K562 (cell line): ENCODE data around the gene FIGNL1. TPM values are rescaled to one million over a fixed set of nuclear protein-coding genes. Genes with fewer than 3 reads are reported as not detected.

Experiments
- ATAC-seq: fragments of 200-7000 bp; cut with Tn5 transposase; 3 replicates; pipeline ENCODE4 v1.9.1; 2020; ENCODE audit warnings: moderate library complexity
- BruUV-seq: library from RNA; stranded (reverse); fragments of 400-500 nt; replicated peaks from 2 replicates; lab custom pipeline; 2021; lab: Mats Ljungman, UMichigan
- CTCF ChIA-PET: fragments of 300-600 bp; formaldehyde crosslinking; extraction: SDS; loops from one replicate; lab custom pipeline; 2021; ENCODE audit warnings: low intra/inter-chr PET ratio; lab: Yijun Ruan, JAX
- POLR2A ChIA-PET: fragments of 300-600, 350-650 bp; sonication (Branson Sonifier 250); formaldehyde crosslinking; extraction: SDS; loops from one replicate; lab custom pipeline; 2021; ENCODE audit warnings: antibody characterized with exemption, inconsistent platforms; lab: Yijun Ruan, JAX
- DNase-seq, 4 experiments: peaks; one replicate each; pipeline versions ENCODE4 v3.0.0 to v3.0.0-alpha.2; 2011 to 2018; ENCODE audit warnings: low spot score in 3 of 4, mixed read lengths in 3 of 4; ENCODE audit errors: extremely low read depth in 1 of 4
- FAIRE-seq: peaks from 2 replicates; lab custom pipeline; 2011; peaks lifted over from hg19 to GRCh38; lab: Jason Lieb, UNC
- H2AFZ ChIP-seq: 2 replicates; pipeline ENCODE4 v1.6.0; 2011; ENCODE audit warnings: low read depth, low read length, control low read depth, inconsistent platforms
- H3K27ac ChIP-seq: fragments of 200-600 bp; 3 replicates; pipeline ENCODE4 v1.8.0; 2011; ENCODE audit warnings: low read depth, mild to moderate bottlenecking, control low read depth, inconsistent platforms, low read length, moderate library complexity, mixed read lengths; ENCODE audit errors: extremely low read depth
- H3K27me3 ChIP-seq, 2 experiments: fragments of 300-600 bp in 1 of 2; 2 replicates in 1 of 2; 3 replicates in 1 of 2; pipeline versions ENCODE4 v1.6.0 to v1.8.0; 2011; ENCODE audit warnings: inconsistent platforms in 2 of 2, low read length in 2 of 2, mild to moderate bottlenecking in 1 of 2, mixed read lengths in 1 of 2, moderate library complexity in 1 of 2; ENCODE audit not compliant: control insufficient read depth in 2 of 2, insufficient read depth in 2 of 2
- H3K36me3 ChIP-seq: fragments of 300-600 bp; 3 replicates; pipeline ENCODE4 v1.8.0; 2011; ENCODE audit warnings: mild to moderate bottlenecking, low read length, inconsistent platforms; ENCODE audit not compliant: control insufficient read depth, insufficient read depth
- H3K4me1 ChIP-seq, 2 experiments: fragments of 200-600 bp in 1 of 2; replicated peaks in 1 of 2; 2 replicates in 1 of 2; 3 replicates in 1 of 2; pipeline versions ENCODE4 v1.5.1 to v1.8.0; 2011; ENCODE audit warnings: inconsistent platforms in 2 of 2, low read length in 2 of 2, mild to moderate bottlenecking in 1 of 2, mixed read lengths in 1 of 2, moderate library complexity in 1 of 2; ENCODE audit not compliant: control insufficient read depth in 2 of 2, insufficient read depth in 2 of 2
- H3K4me2 ChIP-seq: 2 replicates; pipeline ENCODE4 v1.6.1; 2011; ENCODE audit warnings: low read length, control low read depth, inconsistent platforms, mixed read lengths; ENCODE audit not compliant: insufficient read depth
- H3K4me3 ChIP-seq: fragments of 200-600 bp; sonication (generic), shearing (Covaris generic); 2 replicates; pipeline ENCODE4 v1.5.1; 2016; ENCODE audit warnings: control low read depth, inconsistent platforms
- H3K79me2 ChIP-seq: fragments of 200-600 bp; 3 replicates; pipeline ENCODE4 v1.8.0; 2011; ENCODE audit warnings: low read length, inconsistent platforms; ENCODE audit not compliant: control insufficient read depth, insufficient read depth
- H3K9ac ChIP-seq, 2 experiments: 2 replicates each; pipeline versions ENCODE4 v1.6.0 to v1.6.1; 2011; ENCODE audit warnings: low read depth in 2 of 2, low read length in 2 of 2, control low read depth in 1 of 2, inconsistent platforms in 1 of 2, mild to moderate bottlenecking in 1 of 2, mixed read lengths in 1 of 2; ENCODE audit not compliant: insufficient read depth in 1 of 2
- H3K9me1 ChIP-seq: one replicate; pipeline ENCODE4 v1.6.0; 2011; ENCODE audit warnings: inconsistent platforms, mild to moderate bottlenecking, low read length, moderate library complexity; ENCODE audit not compliant: control insufficient read depth, insufficient read depth
- H3K9me3 ChIP-seq: replicated peaks from 2 replicates; pipeline ENCODE4 v1.5.1; 2011; ENCODE audit warnings: low read depth, low read length, inconsistent platforms; ENCODE audit not compliant: control insufficient read depth, insufficient read depth
- H4K20me1 ChIP-seq: replicated peaks from 2 replicates; pipeline ENCODE4 v1.6.1; 2011; ENCODE audit warnings: low read length, inconsistent platforms, mixed read lengths; ENCODE audit not compliant: control insufficient read depth, insufficient read depth
- CHD1 ChIP-seq: fragments of 200-600 bp; sonication (generic); IDR thresholded peaks from one replicate; pipeline ENCODE4 v1.6.1; 2012; ENCODE audit warnings: mild to moderate bottlenecking, moderate library complexity, low read length, inconsistent platforms
- CREB1 ChIP-seq, 2 experiments: sonication (generic) in 1 of 2; formaldehyde crosslinking in 1 of 2; IDR thresholded peaks; 2 replicates each; pipeline versions ENCODE4 v1.6.1 to v1.8.0; 2012 to 2022; ENCODE audit warnings: inconsistent platforms in 1 of 2, mild to moderate bottlenecking in 1 of 2, missing genetic modification reagents in 1 of 2, moderate library complexity in 1 of 2
- CREM ChIP-seq: IDR thresholded peaks from 2 replicates; pipeline ENCODE4 v1.6.1; 2014; ENCODE audit warnings: antibody characterized with exemption, low read depth
- ETV1 ChIP-seq: fragments of 450-650 bp; conservative IDR thresholded peaks from 2 replicates; pipeline ENCODE4 v1.6.1; 2016; ENCODE audit warnings: missing genetic modification characterization, control low read depth, low read depth, missing compliant biosample characterization
- FOSL1 ChIP-seq: fragments of 200-800 bp; sonication (Bioruptor generic); conservative IDR thresholded peaks from 2 replicates; pipeline ENCODE4 v1.6.1; 2016; ENCODE audit warnings: missing genetic modification characterization, missing compliant biosample characterization
- HNRNPH1 ChIP-seq: fragments of 200-400 bp; formaldehyde crosslinking; optimal IDR thresholded peaks from 2 replicates; pipeline ENCODE3; 2017; ENCODE audit warnings: low read depth, mild to moderate bottlenecking, low read length, moderate library complexity
- NFXL1 ChIP-seq: fragments of 450-650 bp; formaldehyde crosslinking; IDR thresholded peaks from 2 replicates; pipeline ENCODE4 v1.4.0; 2021; ENCODE audit warnings: mild to moderate bottlenecking
- SIRT6 ChIP-seq: IDR thresholded peaks from one replicate; pipeline ENCODE4 v1.6.1; 2012; ENCODE audit warnings: low read depth, mild to moderate bottlenecking, control low read depth, inconsistent platforms, low read length, moderate library complexity
- TAF7 ChIP-seq: fragments of 450-650 bp; IDR thresholded peaks from 2 replicates; pipeline ENCODE4 v1.6.1; 2016; ENCODE audit warnings: missing genetic modification characterization, missing compliant biosample characterization
- TCFL5 ChIP-seq: fragments of 250-450 bp; sonication (Bioruptor Pico); conservative IDR thresholded peaks from 2 replicates; pipeline ENCODE4 v1.6.1; 2021; ENCODE audit warnings: mild to moderate bottlenecking, moderate library complexity, matching md5 sums
- YBX1 ChIP-seq: fragments of 450-650 bp; IDR thresholded peaks from 2 replicates; pipeline ENCODE4 v1.7.1; 2016; ENCODE audit warnings: mild to moderate bottlenecking
- ZBED1 ChIP-seq: IDR thresholded peaks from 2 replicates; pipeline ENCODE4 v1.6.1; 2014
- ZKSCAN8 ChIP-seq: fragments of 200-800 bp; sonication (Bioruptor generic); IDR thresholded peaks from 2 replicates; pipeline ENCODE4 v1.6.1; 2016; ENCODE audit warnings: missing genetic modification characterization, missing compliant biosample characterization
- WGBS: fragments of 100-300 bp; shearing (Covaris generic); methylation state at CpG from one replicate; pipeline ENCODE4 v1.1.6; 2016; ENCODE audit warnings: low coverage, mixed read lengths; ENCODE audit not compliant: insufficient coverage; ENCODE audit errors: missing lambda C conversion rate; 5-methylcytosine and 5-hydroxymethylcytosine counted together
- in situ Hi-C: fragments of 300-500 bp; cut with MboI; formaldehyde crosslinking; loops from 4 replicates; pipeline ENCODE4 v1.15.0; 2018; ENCODE audit warnings: inconsistent platforms, mixed read lengths
- intact Hi-C: fragments of 100-400 bp; cut with micrococcal nuclease; formaldehyde crosslinking; loops from 2 replicates; pipeline ENCODE4 v1.14.2; 2022
- polyA plus RNA-seq, 8 experiments: library from polyadenylated mRNA; depleted of rRNA in 4 of 8; stranded (reverse) in 5 of 8; unstranded in 3 of 8; fragments of >200 nt; fragmentation: Nextera tagmentation in 2 of 8; fragmentation: Illumina TruSeq in 1 of 8; extraction: Ambion mirVana in 2 of 8; extraction: Trizol in 1 of 8; gene quantifications; 2 replicates each; pipeline versions ENCODE4 v1.2.1 to v1.2.3, GENCODE V29; 2011 to 2014; ENCODE audit warnings: inconsistent platforms in 1 of 8, missing spikeins in 1 of 8
- total RNA-seq, 7 experiments: library from RNA; depleted of rRNA in 6 of 7; stranded (reverse); fragments of >200 nt in 6 of 7; fragmentation: Illumina TruSeq in 2 of 7; extraction: Trizol in 2 of 7; gene quantifications; 2 replicates each; pipeline versions ENCODE4 v1.2.1 to v1.2.3, GENCODE V29; 2011 to 2021; ENCODE audit warnings: low replicate concordance in 1 of 7
- TF ChIP-seq, protein P1 (sequence below): fragments of 450-650 bp; formaldehyde crosslinking; conservative IDR thresholded peaks from 2 replicates; pipeline ENCODE4 v1.4.0; 2022; ENCODE audit warnings: mild to moderate bottlenecking, missing genetic modification characterization
- TF ChIP-seq, protein P2 (sequence below): sonication (generic); formaldehyde crosslinking; IDR thresholded peaks from 2 replicates; pipeline ENCODE4 v1.8.0; 2022; ENCODE audit warnings: missing genetic modification reagents, mild to moderate bottlenecking, moderate library complexity, borderline replicate concordance
- TF ChIP-seq, protein P3 (sequence below), 2 experiments: IDR thresholded peaks; 2 replicates each; pipeline ENCODE4 v1.6.1; 2012; ENCODE audit warnings: improper control_type of control experiment in 2 of 2, low read depth in 2 of 2, low read length in 2 of 2, borderline replicate concordance in 1 of 2

The FIGNL1 gene
- total and polyA plus RNA-seq, 9 of the 15 experiments (the other 6 are each of a cell fraction or from before 2014, with no cell fraction given), result 15.5 to 48.3 (median 27.6) TPM

DNA sequence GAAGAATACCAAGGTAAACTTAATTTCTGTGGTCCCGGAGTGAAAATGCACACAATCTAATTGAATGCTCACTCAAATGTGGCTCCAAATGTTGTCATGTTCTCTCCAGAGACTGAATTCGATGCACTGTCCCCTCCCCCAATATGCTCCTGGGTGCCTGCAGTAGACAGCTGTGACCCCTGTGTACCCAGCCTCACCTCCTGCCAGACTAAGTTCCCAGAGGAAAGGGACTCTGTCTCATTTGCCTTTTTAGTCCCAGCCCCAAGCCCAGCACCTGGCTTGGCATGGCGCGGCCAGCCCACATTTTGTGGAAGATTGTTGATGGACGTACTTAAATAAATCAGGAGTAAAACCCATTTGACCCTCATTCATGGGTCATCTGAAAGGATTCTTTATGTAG, 21.8 kb upstream of the FIGNL1 start (continued):
- TF ChIP-seq CREM (no peak), SIRT6 (no peak), TCFL5 (CRISPR knock-in tag) (no peak), TAF7 (no peak), FOSL1 (tag) (no peak), CREB1 (IDR thresholded peaks at IDR 0.05) (no peak), CREB1 (CRISPR knock-in tag; IDR thresholded peaks at IDR 0.05) (no peak), NFXL1 (CRISPR knock-in tag) (no peak)
- TF ChIP-seq, protein P1, sequence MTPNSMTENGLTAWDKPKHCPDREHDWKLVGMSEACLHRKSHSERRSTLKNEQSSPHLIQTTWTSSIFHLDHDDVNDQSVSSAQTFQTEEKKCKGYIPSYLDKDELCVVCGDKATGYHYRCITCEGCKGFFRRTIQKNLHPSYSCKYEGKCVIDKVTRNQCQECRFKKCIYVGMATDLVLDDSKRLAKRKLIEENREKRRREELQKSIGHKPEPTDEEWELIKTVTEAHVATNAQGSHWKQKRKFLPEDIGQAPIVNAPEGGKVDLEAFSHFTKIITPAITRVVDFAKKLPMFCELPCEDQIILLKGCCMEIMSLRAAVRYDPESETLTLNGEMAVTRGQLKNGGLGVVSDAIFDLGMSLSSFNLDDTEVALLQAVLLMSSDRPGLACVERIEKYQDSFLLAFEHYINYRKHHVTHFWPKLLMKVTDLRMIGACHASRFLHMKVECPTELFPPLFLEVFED, result no peak

DNA sequence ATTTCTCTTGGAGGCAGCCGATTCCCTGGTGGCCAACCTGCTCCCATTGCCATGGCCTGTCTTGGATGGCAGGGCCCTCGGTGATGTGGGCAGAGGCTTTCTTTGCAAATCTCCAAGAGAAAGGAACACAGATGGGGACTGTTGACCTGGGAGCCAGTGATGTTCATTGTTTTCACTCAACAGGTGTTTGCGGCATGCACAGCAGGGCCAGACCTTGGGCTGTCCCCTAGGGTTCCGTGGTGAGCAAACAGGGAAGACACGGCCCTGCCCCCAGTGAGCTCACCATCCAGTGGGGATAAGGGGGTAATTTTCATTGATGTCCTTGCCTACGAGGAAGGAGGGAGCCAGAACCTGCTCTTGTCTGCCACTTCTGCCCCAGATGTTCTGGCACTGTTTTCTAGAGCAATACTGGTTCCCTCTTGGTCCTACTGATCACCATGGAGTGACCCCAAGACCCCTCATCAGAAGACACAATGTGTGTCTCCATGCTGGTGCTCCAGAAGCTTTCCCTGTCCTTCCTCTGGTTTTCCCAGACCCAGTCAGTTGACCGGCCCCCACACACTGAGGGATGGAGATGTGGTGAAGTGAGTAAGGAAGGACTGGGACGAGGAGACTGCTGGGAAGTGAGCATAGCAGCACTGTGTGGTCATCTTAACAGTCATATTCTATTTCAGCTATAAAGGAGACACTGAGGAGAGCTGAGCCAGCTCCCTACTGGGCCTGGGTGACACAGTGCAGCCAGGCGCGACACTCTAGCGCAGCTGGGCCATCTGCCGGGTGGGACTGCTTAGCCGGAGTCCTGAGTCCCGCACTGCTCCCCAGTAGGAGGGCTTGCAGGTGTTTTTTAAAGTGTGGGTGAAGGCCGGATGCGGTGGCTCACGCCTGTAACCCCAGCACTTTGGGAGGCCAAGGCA, 20.4 kb upstream of the FIGNL1 start:
- 35% methylated on average over 14 of the region's 17 CpGs for WGBS
- FAIRE-seq, result no peak
- CTCF ChIA-PET, result interaction anchor here (0.7 kb wide), 1 partner anchor 598 kb away, joined by 3 read pairs; no protein-coding TSS in a partner anchor
- TF ChIP-seq, protein P2, sequence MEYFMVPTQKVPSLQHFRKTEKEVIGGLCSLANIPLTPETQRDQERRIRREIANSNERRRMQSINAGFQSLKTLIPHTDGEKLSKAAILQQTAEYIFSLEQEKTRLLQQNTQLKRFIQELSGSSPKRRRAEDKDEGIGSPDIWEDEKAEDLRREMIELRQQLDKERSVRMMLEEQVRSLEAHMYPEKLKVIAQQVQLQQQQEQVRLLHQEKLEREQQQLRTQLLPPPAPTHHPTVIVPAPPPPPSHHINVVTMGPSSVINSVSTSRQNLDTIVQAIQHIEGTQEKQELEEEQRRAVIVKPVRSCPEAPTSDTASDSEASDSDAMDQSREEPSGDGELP (CRISPR knock-in tag), result no peak
- TF ChIP-seq ZKSCAN8 (CRISPR knock-in tag) (no peak), YBX1 (no peak), CHD1 (no peak), ETV1 (no peak), ZBED1 (no peak), HNRNPH1 (no peak)
- TF ChIP-seq, protein P3, sequence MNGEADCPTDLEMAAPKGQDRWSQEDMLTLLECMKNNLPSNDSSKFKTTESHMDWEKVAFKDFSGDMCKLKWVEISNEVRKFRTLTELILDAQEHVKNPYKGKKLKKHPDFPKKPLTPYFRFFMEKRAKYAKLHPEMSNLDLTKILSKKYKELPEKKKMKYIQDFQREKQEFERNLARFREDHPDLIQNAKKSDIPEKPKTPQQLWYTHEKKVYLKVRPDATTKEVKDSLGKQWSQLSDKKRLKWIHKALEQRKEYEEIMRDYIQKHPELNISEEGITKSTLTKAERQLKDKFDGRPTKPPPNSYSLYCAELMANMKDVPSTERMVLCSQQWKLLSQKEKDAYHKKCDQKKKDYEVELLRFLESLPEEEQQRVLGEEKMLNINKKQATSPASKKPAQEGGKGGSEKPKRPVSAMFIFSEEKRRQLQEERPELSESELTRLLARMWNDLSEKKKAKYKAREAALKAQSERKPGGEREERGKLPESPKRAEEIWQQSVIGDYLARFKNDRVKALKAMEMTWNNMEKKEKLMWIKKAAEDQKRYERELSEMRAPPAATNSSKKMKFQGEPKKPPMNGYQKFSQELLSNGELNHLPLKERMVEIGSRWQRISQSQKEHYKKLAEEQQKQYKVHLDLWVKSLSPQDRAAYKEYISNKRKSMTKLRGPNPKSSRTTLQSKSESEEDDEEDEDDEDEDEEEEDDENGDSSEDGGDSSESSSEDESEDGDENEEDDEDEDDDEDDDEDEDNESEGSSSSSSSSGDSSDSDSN (IDR thresholded peaks at IDR 0.05; ENCODE audit: borderline replicate concordance in 1 of 2, low read depth in 2 of 2, low read length in 2 of 2), result no peak

More for the DNA sequence above, 20.4 kb upstream of the FIGNL1 start:
- peaks cover 3 to 6% of the 10 kb centered on the region in 2 experiments; a peak in 3 of 5 replicates for H3K4me1 ChIP-seq
- no peak overlapping the region for H3K9ac ChIP-seq
- no peaks in the 10 kb centered on the region for H3K79me2 ChIP-seq
- no peaks in the 10 kb centered on the region for H3K9me3 ChIP-seq
- BruUV-seq, result no TSS peak
- H3K27ac ChIP-seq, result no peak overlapping the region
- POLR2A ChIA-PET, result interaction anchor here (0.7 kb wide), 1 partner anchor 183 kb away, joined by 3 read pairs; no protein-coding TSS in a partner anchor
- H3K4me2 ChIP-seq, result no peak overlapping the region
- no peak overlapping the region for H2AFZ ChIP-seq
- no peak overlapping the region for H3K4me3 ChIP-seq
- peaks cover 7 to 61% of the 10 kb centered on the region in 2 experiments; a peak in 4 of 5 replicates for H3K27me3 ChIP-seq
- no peaks in the 10 kb centered on the region for H3K36me3 ChIP-seq
- intact Hi-C loops (no loop called here), in situ Hi-C loops (no loop called here)
- H4K20me1 ChIP-seq, result 0 out of 2 replicates have a peak, but pooled peaks cover 4% of the 10 kb centered on the region
- no peaks in the 10 kb centered on the region for H3K9me1 ChIP-seq
- DNase-seq (no peak), ATAC-seq (no peak)
